ENCODE results near the gene TMPRSS9. TPM values are rescaled to one million over a fixed set of nuclear protein-coding genes. Genes with fewer than 3 reads are reported as not detected.

TMPRSS9 gene
- total RNA-seq, 1 experiment from 2014 or later = not detected

DNA sequence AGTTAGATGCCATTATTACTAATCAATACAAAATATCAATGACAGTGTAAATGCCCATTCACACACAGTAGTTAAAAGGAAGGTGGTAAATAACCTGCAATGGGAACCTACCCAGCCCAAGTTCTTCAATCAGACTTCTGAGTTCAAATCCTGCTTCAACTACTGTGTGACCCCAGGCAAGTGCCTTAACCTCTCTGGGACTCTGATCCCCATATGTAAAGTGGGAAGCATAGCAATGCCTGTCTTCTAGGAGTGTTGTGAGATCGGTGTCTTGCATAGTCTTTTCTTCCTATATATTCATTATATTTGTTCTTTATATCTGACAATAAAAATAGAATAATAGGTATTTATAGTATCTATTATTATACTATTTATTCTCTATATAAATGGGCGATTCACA lies 60.4 kb downstream of the TMPRSS9 start:
- no peak for DNase-seq (ENCODE audit: low read depth)

DNA sequence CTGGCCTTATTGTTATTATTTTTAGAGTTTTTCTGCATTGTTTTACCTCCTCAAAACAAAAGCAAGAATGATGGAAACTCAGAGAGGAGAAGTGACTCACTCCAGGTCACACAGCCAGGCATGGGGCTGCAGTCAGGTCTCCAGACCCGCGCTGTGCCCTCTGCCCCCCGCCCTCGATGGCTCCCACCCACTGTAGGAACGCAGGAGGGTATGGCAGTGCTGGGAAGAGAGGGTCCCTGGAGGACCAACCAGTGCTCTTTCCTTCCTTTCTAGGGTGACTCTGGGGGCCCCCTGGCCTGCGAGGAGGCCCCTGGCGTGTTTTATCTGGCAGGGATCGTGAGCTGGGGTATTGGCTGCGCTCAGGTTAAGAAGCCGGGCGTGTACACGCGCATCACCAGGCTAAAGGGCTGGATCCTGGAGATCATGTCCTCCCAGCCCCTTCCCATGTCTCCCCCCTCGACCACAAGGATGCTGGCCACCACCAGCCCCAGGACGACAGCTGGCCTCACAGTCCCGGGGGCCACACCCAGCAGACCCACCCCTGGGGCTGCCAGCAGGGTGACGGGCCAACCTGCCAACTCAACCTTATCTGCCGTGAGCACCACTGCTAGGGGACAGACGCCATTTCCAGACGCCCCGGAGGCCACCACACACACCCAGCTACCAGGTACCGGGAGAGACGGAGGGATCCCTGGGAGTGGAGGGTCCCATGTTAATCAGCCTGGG lies 61.7 kb downstream of the TMPRSS9 start:
- DNase-seq (ENCODE audit: low read depth) = no peak

DNA sequence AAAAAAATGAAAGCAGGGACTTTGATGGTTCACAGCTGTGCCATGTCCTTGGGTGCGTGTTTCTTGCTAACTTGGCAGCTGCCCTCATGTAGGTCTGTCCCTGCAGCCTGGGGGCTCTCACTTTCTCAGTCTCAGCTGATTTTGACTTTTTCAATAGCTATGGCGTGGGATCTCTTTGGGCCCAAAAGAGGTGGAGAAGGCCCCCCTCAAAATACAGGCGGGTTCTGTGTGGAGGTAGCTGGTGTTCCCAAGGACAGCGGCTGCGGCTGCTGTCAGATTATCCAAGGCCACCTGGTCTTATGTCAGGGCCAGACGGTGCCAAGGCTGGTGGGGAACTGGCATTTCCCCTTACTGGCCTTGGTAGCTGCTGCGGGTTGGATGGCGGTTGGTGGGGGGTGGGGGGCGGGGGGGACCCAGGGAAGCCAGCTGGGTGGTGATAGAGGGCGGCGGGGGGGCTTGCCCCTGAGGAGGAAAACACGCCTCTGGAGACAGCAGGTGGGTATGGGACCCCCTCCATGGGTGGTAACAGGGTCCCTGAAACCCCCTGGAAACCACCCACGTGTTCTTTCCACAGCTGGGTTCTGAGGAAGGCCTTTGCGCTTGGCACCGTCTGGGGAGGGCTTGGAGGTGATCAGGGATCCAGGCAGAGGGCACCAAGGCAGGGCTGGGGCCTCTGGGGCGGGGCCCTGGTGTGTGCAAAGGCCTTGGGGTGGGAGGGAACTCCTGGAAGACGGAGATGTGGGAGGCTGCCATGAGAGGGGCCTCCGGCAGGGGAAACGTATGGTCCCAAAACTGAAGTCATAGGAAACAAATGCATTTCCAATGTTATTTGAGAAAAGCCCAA lies 63.2 kb downstream of the TMPRSS9 start:
- no peak for DNase-seq (ENCODE audit: low read depth)

GRCh38 chr19:2423915-2424685 lies 64.0 kb downstream of the TMPRSS9 start:
- no peak for DNase-seq (ENCODE audit: low read depth)

DNA sequence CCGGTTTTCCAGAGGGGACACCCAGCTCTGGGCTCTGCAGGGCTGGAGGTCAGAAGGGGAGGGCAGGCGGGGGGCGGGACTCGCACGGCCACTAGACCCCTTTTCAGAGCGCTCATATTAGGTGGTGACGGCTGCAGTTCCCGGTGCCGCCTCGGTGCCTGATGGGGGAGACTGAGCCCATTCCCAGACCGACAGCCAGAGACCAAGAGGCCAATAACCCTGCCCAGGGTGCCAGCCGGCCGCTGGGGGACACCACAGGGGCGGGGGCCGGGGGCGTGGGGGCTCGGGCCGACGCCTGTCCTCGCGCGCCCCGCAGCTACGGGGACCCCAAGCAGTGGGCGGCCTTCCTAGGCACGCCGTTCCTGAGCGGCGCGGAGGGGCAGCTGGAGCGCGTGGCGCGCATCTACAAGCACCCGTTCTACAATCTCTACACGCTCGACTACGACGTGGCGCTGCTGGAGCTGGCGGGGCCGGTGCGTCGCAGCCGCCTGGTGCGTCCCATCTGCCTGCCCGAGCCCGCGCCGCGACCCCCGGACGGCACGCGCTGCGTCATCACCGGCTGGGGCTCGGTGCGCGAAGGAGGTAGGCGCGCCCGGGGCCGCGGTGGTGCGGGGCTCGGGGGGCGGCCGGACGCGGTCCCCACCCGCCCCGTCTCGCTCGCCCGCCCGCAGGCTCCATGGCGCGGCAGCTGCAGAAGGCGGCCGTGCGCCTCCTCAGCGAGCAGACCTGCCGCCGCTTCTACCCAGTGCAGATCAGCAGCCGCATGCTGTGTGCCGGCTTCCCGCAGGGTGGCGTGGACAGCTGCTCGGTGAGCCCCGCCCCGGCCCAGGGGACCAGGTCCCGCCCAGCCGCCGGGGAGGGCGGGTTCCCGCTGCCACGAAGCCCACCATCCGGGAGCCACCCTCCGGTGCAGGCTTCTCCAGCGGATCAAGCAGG lies 64.9 kb downstream of the TMPRSS9 start:
- DNase-seq (ENCODE audit: low read depth) = no peak

GRCh38 chr19:2425622-2426581 lies 65.8 kb downstream of the TMPRSS9 start:
- no peak for DNase-seq (ENCODE audit: low read depth)

GRCh38 chr19:2426611-2427428 lies 66.8 kb downstream of the TMPRSS9 start:
- DNase-seq (ENCODE audit: low read depth) = peak; percentile 33

GRCh38 chr19:2427429-2428320 lies 67.6 kb downstream of the TMPRSS9 start, which contains the start of gene TIMM13:
TSS of gene TIMM13 (minus strand) at chr19:2427586. CDS start at chr19:2427533, 53 bp downstream.
- peak; percentile 91 for DNase-seq (ENCODE audit: low read depth)

DNA sequence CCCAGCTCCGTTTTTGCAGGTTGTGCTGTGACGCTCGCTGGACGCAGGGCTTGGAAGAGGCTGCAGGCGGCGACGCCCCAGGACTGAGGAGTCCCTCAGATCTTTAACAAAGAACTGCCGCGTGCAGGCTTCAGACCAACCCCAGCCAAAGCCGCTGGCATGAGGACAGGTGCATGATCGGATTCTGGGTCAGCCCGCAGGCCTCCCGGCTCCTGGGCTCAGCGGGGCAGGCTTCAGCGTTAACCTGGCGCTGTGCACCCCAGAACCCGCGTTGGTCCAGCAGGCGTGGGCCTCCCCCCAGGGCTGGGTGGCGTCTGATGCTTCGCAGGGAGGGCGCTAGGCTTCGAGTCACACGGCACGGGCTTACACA lies 68.2 kb downstream of the TMPRSS9 start:
- peak; percentile 40 for DNase-seq (ENCODE audit: low read depth)

DNA sequence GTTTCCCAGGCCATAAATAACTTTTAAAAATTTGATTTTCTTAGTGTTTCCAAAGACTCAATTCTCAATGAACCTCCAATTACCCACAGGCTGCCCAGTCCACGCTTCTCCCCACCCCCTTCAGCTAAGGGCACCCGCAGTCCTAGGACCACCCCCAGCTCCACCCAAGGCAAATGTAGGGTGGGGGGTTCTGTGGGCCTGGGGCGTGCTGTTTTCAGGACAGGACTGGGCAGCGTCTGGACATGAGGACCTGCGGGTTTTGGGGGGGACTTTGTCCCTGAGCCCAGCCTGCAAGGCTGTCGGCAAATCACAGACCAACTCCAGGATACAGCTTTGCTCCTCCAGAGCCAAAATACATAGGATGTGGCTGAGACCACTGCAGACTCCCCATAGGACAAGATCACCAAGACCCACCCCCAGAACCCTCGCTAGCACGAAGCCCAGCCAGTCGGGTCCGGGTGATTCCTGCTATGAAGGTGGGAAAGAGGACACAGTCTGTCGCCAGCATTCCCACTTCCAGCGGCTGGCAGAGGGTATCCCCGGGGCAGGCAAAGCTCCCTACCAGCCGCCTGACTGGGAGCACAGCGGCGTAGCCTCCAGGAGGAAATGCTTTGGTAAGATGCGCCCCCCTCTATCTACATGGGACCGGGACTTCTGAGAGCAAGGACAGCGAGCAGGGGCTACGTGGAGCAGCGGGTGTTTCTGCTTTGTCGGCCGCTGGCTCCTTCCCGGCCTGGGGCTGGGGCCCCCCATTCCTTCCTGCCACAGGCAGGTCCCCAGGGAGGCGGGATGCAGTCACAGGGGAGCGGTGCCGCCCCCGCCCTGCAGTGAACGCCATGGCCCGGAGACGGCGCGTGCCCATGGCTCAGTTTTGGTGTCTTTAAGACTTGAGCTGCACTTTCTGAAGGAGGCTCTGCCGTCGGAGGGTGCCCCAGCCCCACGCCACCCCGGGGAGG lies 69.0 kb downstream of the TMPRSS9 start:
- DNase-seq (ENCODE audit: low read depth) = no peak

GRCh38 chr19:2429917-2430535 lies 70.0 kb downstream of the TMPRSS9 start:
- DNase-seq (ENCODE audit: low read depth) = no peak

DNA sequence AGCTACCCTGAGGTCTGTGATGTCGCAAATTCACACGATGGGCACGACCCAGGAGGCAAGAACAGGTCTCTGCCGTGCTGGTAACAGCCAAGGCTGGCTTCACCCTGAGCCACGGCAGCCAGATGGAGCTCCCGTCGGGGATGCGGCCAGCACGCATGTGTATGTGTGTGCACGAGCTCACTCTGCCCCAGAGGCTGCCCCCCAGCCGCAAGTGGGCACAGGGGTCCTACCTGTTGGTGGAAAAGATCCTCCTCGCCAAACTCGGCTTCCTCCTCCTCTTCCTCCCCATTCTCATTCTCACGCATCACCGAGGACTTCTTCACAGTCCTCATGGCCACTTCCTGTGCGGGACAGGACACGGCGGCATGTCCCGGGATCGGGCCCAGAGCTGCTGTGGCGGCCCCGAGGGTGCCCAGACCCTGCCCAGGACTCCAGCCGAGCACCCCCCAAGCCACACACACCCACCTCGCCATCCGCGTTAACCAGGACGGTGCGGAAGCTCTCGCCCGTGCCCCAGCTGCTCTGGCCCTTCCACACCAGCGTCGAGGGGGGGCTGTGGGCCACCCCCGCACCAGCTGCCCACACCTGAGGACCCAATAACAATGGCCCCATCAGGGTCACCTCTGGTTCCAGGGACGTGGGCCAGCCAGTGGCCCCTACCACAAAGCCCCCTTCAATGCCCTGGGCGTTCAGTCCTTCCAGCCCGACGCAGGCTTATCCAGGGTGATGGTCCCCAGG lies 71.4 kb downstream of the TMPRSS9 start:
- no peak for DNase-seq (ENCODE audit: low read depth)

GRCh38 chr19:2432131-2432848 lies 72.2 kb downstream of the TMPRSS9 start:
- no peak for DNase-seq (ENCODE audit: low read depth)

DNA sequence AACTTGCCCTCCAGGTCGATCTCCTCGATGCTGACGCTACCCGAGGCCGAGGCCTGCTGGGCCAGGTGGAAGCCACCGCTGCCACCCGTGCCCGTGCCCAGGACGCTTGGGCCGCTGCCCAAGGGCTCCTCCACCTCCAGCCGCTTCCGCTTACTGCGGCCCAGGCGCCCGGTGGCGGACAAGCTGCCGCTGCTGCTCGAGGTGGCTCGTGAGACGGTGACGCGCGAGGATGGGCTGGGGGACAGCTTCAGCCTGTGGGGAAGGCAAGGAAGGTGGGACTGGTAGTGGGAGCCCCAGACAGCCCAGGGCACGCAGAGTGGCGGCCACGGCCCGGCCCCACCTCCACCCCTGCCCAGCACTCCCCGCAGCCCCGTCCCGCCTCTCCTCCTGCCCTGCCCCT lies 73.8 kb downstream of the TMPRSS9 start:
- no peak for DNase-seq (ENCODE audit: low read depth)

DNA sequence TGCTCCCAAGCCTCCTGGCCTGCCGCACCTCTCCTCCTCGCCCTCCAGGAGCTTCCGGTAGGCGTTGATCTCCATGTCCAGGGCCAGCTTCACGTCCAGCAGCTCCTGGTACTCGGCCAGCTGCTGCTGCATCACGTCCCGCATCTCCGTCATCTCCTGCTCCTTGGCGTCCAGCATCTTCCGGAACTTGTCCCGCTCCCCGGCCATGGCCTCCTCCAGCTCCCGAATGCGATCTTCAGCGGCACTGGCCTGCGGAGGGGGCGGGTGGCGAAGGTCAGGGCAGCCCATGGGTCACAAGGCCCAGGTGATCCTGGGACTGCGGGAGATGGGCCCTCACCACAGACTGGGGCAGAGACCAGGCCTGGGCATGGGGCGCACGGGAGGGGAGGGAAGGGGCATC lies 74.2 kb downstream of the TMPRSS9 start:
- no peak for DNase-seq (ENCODE audit: low read depth)

All from RPMI7951 (cell line).